ENCODE measurements around the gene DFFA. TPM values are rescaled to one million over a fixed set of nuclear protein-coding genes. Genes with fewer than 3 reads are reported as not detected.

Gene DFFA
- total RNA-seq, 1 donor from 2014 or later, result 52.9 TPM

DNA sequence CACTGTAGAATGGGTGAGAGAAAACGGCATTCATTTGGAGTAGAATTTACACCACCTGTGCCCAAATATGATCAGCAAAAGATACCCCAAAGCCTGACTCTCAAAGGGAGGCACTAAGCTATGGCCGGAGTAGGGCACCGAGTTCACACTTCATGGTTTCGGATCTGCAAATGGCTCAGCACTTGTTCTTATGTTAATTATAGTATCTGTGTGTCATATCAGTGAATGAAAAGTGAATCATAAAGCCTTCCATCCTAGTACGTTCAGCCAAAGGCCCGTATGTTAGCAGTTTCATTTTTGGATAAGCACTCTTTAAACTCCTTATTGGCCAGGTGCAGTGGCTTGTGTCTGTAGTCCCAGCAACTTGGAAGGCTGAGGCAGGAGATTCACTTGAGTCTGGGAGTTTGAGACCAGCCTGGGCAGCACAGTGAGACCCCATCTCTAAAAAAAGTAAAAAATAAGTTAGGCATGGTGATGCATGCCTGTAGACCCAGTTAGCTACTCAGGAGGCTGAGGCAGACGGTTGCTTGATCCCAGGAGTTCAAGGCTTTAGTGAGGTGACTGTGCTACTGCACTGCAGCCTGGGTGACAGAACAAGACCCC is 27.4 kb downstream of the DFFA start:
- DNase-seq (ENCODE audit: low spot score), result no peak
- no peak overlapping the region for H3K4me3 Mint-ChIP-seq (ENCODE audit: low read depth)
- intact Hi-C loops (cut with micrococcal nuclease), result no loop called here
- peaks cover 2% of the 10 kb centered on the region for H3K36me3 Mint-ChIP-seq (ENCODE audit: low read depth)
- no peak overlapping the region for H3K27ac Mint-ChIP-seq
- H3K9me3 Mint-ChIP-seq, result no peaks in the 10 kb centered on the region
- no peaks in the 10 kb centered on the region for H3K27me3 Mint-ChIP-seq (ENCODE audit: low read depth)
- no peaks in the 10 kb centered on the region for H3K4me1 Mint-ChIP-seq (ENCODE audit: low read depth)

- Mint-ChIP-seq H3K4me3 (ENCODE audit: low read depth) (no peak overlapping the region), H3K4me1 (ENCODE audit: low read depth) (no peaks in the 10 kb centered on the region), H3K27ac (no peak overlapping the region), H3K9me3 (no peaks in the 10 kb centered on the region), H3K36me3 (ENCODE audit: low read depth) (peaks cover 2% of the 10 kb centered on the region), H3K27me3 (ENCODE audit: low read depth) (no peaks in the 10 kb centered on the region)
- no peak for DNase-seq (ENCODE audit: low spot score)
- intact Hi-C loops (cut with micrococcal nuclease), result no loop called here
Observed at GRCh38 chr1:10444248-10444647, 28.1 kb downstream of the DFFA start.

DNA sequence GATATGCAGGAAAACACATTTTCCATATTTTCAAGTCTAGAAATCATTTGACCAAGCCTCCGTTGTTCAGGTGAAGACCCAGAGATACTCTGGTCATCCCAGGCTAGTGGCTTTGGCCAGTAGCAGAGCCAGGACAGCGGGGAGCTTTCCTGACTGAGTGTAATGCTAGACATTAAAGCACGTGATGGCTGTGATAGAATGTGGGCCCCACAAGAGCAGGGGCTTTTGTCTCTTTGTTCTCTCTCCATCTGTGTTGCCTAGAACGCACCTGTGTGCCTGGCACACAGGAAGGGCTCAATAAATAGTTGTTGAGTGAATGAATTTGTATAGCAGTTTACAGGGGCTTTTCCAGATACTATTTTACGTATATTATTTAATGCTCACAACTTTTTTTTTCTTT is 31.5 kb downstream of the DFFA start:
- H3K4me1 Mint-ChIP-seq (ENCODE audit: low read depth), result no peaks in the 10 kb centered on the region
- H3K4me3 Mint-ChIP-seq (ENCODE audit: low read depth), result no peak overlapping the region
- H3K9me3 Mint-ChIP-seq, result no peaks in the 10 kb centered on the region
- peaks cover 2% of the 10 kb centered on the region for H3K36me3 Mint-ChIP-seq (ENCODE audit: low read depth)
- DNase-seq (ENCODE audit: low spot score), result no peak
- intact Hi-C loops (cut with micrococcal nuclease), result no loop called here
- H3K27ac Mint-ChIP-seq, result no peak overlapping the region
- no peaks in the 10 kb centered on the region for H3K27me3 Mint-ChIP-seq (ENCODE audit: low read depth)

GRCh38 chr1:10440305-10440704 is 32.0 kb downstream of the DFFA start:
- H3K27ac Mint-ChIP-seq, result no peak overlapping the region
- peaks cover 2% of the 10 kb centered on the region for H3K36me3 Mint-ChIP-seq (ENCODE audit: low read depth)
- no peaks in the 10 kb centered on the region for H3K27me3 Mint-ChIP-seq (ENCODE audit: low read depth)
- no peak for DNase-seq (ENCODE audit: low spot score)
- H3K4me3 Mint-ChIP-seq (ENCODE audit: low read depth), result no peak overlapping the region
- no peaks in the 10 kb centered on the region for H3K4me1 Mint-ChIP-seq (ENCODE audit: low read depth)
- intact Hi-C loops (cut with micrococcal nuclease), result no loop called here
- no peaks in the 10 kb centered on the region for H3K9me3 Mint-ChIP-seq

- Mint-ChIP-seq H3K4me3 (ENCODE audit: low read depth) (no peak overlapping the region), H3K36me3 (ENCODE audit: low read depth) (peaks cover 2% of the 10 kb centered on the region), H3K9me3 (no peaks in the 10 kb centered on the region), H3K4me1 (ENCODE audit: low read depth) (no peaks in the 10 kb centered on the region), H3K27ac (no peak overlapping the region), H3K27me3 (ENCODE audit: low read depth) (no peaks in the 10 kb centered on the region)
- intact Hi-C loops (cut with micrococcal nuclease), result no loop called here
- no peak for DNase-seq (ENCODE audit: low spot score)
Observed at GRCh38 chr1:10438677-10439163, 33.6 kb downstream of the DFFA start.

DNA sequence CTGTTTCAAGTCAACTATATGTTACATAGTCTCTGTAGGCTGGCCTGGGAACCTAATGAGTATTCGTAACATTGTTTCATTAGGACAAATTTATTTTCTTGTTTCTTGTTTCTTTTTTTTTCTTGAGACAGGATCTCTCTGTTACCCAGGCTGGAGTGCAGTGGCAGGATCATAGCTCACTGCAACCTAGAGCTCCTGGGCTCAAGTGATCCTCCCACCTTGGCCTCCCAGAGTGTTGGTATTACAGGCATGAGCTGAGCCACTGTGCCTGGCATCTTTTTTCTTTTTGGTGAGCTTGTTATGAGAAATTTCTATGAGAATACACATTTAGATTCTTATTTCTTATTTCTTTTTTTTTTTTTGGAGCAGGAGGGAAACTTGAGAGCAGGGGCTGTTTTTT is 35.3 kb downstream of the DFFA start:
- peaks cover 2% of the 10 kb centered on the region for H3K36me3 Mint-ChIP-seq (ENCODE audit: low read depth)
- no peaks in the 10 kb centered on the region for H3K9me3 Mint-ChIP-seq
- intact Hi-C loops (cut with micrococcal nuclease), result no loop called here
- no peak overlapping the region for H3K27ac Mint-ChIP-seq
- H3K4me3 Mint-ChIP-seq (ENCODE audit: low read depth), result no peak overlapping the region
- H3K27me3 Mint-ChIP-seq (ENCODE audit: low read depth), result no peaks in the 10 kb centered on the region
- DNase-seq (ENCODE audit: low spot score), result no peak
- H3K4me1 Mint-ChIP-seq (ENCODE audit: low read depth), result peaks cover 3% of the 10 kb centered on the region

DNA sequence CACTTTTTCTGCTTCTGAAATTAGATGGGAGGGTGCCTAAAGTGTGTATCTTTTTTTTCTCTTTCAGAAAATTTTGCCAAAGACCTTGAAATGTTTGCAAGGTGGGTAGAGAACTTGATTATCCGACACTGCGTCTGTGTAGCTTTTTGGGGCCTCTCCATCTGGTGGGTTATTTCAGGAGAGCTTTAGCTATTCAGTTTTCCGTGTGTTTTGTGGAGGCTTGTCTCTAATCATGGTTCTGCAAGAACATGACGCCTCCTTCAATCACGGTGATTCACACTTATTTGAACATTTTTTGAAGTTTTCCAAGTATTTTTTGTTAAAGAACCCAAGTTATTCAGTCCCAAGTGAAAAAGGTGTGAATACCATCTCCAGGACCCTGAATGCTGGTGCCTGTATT is 37.7 kb downstream of the DFFA start:
- Mint-ChIP-seq H3K9me3 (no peaks in the 10 kb centered on the region), H3K27ac (no peak overlapping the region)
- intact Hi-C loops (cut with micrococcal nuclease), result no loop called here

GRCh38 chr1:10433790-10434189 is 38.5 kb downstream of the DFFA start:
- intact Hi-C loops (cut with micrococcal nuclease), result no loop called here
- no peaks in the 10 kb centered on the region for H3K27me3 Mint-ChIP-seq (ENCODE audit: low read depth)
- no peaks in the 10 kb centered on the region for H3K9me3 Mint-ChIP-seq
- no peaks in the 10 kb centered on the region for H3K36me3 Mint-ChIP-seq (ENCODE audit: low read depth)
- DNase-seq (ENCODE audit: low spot score), result no peak
- no peak overlapping the region for H3K27ac Mint-ChIP-seq
- no peak overlapping the region for H3K4me3 Mint-ChIP-seq (ENCODE audit: low read depth)
- H3K4me1 Mint-ChIP-seq (ENCODE audit: low read depth), result peaks cover 19% of the 10 kb centered on the region

More for the DNA sequence above, 37.7 kb downstream of the DFFA start:
- Mint-ChIP-seq H3K36me3 (ENCODE audit: low read depth) (no peaks in the 10 kb centered on the region), H3K27me3 (ENCODE audit: low read depth) (no peaks in the 10 kb centered on the region), H3K4me1 (ENCODE audit: low read depth) (peaks cover 15% of the 10 kb centered on the region), H3K4me3 (ENCODE audit: low read depth) (no peak overlapping the region)
- DNase-seq (ENCODE audit: low spot score), result no peak

DNA sequence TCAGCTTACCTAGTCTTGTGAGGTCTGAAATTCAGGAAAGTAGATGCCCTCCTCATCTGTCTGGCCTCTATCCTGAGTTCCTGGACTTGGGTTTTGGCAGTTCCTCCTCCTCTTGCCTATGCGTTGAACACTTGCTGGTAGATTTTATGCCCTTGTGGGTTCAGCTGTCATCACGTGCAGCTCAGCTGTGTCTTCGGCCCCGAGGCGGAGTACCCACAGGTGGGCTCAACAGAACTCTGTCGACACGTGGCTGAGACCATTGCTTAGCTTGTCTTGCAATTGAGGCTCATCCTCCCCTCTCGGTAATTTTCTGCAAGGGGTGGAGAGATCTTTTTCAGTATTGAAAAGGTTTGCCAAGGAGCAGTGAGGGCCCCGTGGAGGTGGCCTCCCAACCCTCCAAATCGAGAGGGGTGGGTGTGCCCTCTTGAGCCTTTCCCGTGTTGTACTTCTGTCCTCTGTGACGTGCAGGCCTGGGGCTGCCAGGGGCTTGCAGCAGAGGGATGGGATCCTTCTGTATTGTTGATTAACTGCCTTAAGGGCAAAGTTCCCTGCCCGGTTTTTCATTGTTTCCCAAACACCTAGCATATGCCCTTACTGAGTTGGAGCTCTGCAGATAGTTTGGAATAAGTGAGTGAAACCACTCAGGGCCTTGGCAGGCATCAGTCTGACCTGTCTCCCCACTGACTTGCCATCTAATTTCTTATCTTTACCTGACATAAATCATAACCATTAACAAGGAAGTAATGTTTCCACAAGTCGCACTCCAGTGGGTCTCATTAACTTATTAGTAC is 39.2 kb downstream of the DFFA start:
- DNase-seq (ENCODE audit: low spot score), result no peak
- H3K9me3 Mint-ChIP-seq, result no peaks in the 10 kb centered on the region
- H3K27me3 Mint-ChIP-seq (ENCODE audit: low read depth), result no peaks in the 10 kb centered on the region
- H3K36me3 Mint-ChIP-seq (ENCODE audit: low read depth), result no peaks in the 10 kb centered on the region
- intact Hi-C loops (cut with micrococcal nuclease), result no loop called here
- H3K4me1 Mint-ChIP-seq (ENCODE audit: low read depth), result peaks cover 20% of the 10 kb centered on the region
- H3K27ac Mint-ChIP-seq, result no peak overlapping the region
- peak overlapping the region; percentile 33 for H3K4me3 Mint-ChIP-seq (ENCODE audit: low read depth)

DNA sequence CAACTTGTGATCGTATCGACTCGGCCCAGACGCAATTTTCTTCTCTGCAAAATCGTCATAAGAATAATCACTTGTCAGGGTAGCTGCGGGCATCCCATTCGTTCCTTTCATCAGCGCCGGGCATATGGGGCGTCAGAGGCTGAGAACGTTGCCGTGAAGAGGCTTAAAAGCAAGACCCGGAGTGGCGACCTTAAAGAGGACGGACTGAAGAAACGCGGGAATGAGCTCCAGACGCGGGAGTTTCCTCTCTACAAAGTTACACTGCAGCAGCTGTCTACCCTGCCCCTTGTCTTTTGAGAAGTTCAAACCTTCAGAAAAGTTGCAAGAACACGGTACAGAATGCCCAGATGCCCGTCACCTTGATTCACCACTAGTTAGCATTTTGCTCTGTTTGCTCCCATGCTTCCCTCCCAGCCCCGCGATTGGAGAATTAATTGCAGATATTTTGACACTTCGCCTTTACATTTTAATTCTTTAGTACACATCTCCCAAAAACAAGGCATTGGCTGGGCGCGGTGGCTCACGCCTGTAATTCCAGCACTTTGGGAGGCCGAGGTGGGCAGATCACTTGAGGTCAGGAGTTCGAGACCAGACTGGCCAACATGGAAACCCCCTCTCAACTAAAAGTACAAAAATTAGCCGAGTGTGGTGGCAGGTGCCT is 41.1 kb downstream of the DFFA start:
- peak overlapping the region; percentile 95 for H3K27ac Mint-ChIP-seq
- intact Hi-C loops (cut with micrococcal nuclease), result loop anchor here (1.0 kb wide), 1 partner anchor 41 kb away; the partner anchor contains the start of gene DFFA
- H3K4me1 Mint-ChIP-seq (ENCODE audit: low read depth), result peaks cover 24% of the 10 kb centered on the region
- no peaks in the 10 kb centered on the region for H3K27me3 Mint-ChIP-seq (ENCODE audit: low read depth)
- DNase-seq (ENCODE audit: low spot score), result no peak
- H3K4me3 Mint-ChIP-seq (ENCODE audit: low read depth), result peak overlapping the region; percentile 94
- no peaks in the 10 kb centered on the region for H3K9me3 Mint-ChIP-seq
- no peaks in the 10 kb centered on the region for H3K36me3 Mint-ChIP-seq (ENCODE audit: low read depth)

GRCh38 chr1:10430216-10431069 is 41.9 kb downstream of the DFFA start, which contains the start of gene CENPS:
Gene CENPS, plus strand, starts transcription at chr1:10430433. Its CDS starts 85 bp downstream, at chr1:10430518.
- H3K27ac Mint-ChIP-seq, result peak within 1 kb of the TSS; percentile 95
- H3K27me3 Mint-ChIP-seq (ENCODE audit: low read depth), result no peaks in the 10 kb centered on the region
- H3K36me3 Mint-ChIP-seq (ENCODE audit: low read depth), result no peaks in the 10 kb centered on the region
- peak within 1 kb of the TSS; percentile 94 for H3K4me3 Mint-ChIP-seq (ENCODE audit: low read depth)
- intact Hi-C loops (cut with micrococcal nuclease), result loop anchor here (1.0 kb wide), 2 partner anchors 42 to 65 kb away; partner anchors contain the start of gene DFFA
- H3K4me1 Mint-ChIP-seq (ENCODE audit: low read depth), result peaks cover 24% of the 10 kb centered on the region
- peak; percentile 82 for DNase-seq (ENCODE audit: low spot score)
- no peaks in the 10 kb centered on the region for H3K9me3 Mint-ChIP-seq

- Mint-ChIP-seq H3K4me1 (ENCODE audit: low read depth) (peaks cover 24% of the 10 kb centered on the region), H3K27me3 (ENCODE audit: low read depth) (no peaks in the 10 kb centered on the region), H3K36me3 (ENCODE audit: low read depth) (no peaks in the 10 kb centered on the region), H3K9me3 (no peaks in the 10 kb centered on the region), H3K27ac (peak overlapping the region; percentile 95), H3K4me3 (ENCODE audit: low read depth) (peak overlapping the region; percentile 94)
- DNase-seq (ENCODE audit: low spot score), result no peak
- intact Hi-C loops (cut with micrococcal nuclease), result loop anchor here (1.0 to 2.0 kb wide), 4 partner anchors 65 to 555 kb away; partner anchors contain the start of genes LZIC and NMNAT1
Observed at GRCh38 chr1:10429868-10430215, 42.5 kb downstream of the DFFA start.

Measured in activated T-helper 2 cell treated with anti-CD3 and anti-CD28 coated beads, Interferon-gamma antibody, Interleukin-2, Interleukin-4, amounts not matched to agents 10 μg/mL and 5 μg/mL and 100 μg/mL, durations not matched to agents 14 hours and 24 hours and 36 hours (primary cell).